HCT116 (cell line): ENCODE data around the gene PRSS27. TPM values are rescaled to one million over a fixed set of nuclear protein-coding genes. Genes with fewer than 3 reads are reported as not detected.

Experiments
- ATAC-seq: fragments of 200-7000 bp; cut with Tn5 transposase; 2 replicates; pipeline ENCODE4 v1.9.1; 2020; ENCODE audit warnings: mild to moderate bottlenecking, moderate library complexity
- BruUV-seq: library from RNA; stranded (reverse); fragments of 400-500 nt; replicated peaks from 2 replicates; lab custom pipeline; 2021; lab: Mats Ljungman, UMichigan
- CTCF ChIA-PET: fragments of 300-600 bp; sonication (Branson Sonifier 250); formaldehyde crosslinking; loops from one replicate; lab custom pipeline; 2021; ENCODE audit warnings: antibody characterized with exemption; lab: Charles Lee
- POLR2A ChIA-PET: fragments of 300-600, 350-600 bp; sonication (Branson Sonifier 250); formaldehyde crosslinking; loops from one replicate; lab custom pipeline; 2021; ENCODE audit warnings: antibody characterized with exemption; lab: Charles Lee
- RAD21 ChIA-PET, 2 experiments: fragments of 300-600 bp; sonication (Branson Sonifier 250); formaldehyde crosslinking; loops; one replicate each; lab custom pipeline; 2023; ENCODE audit warnings: low total read pairs in 2 of 2; ENCODE audit not compliant: uncharacterized antibody in 2 of 2, unreplicated experiment in 2 of 2, low non-redundant PET in 1 of 2; lab: Charles Lee
- DNase-seq: peaks from one replicate; pipeline ENCODE4 v3.0.0-alpha.2; 2010; ENCODE audit warnings: low read depth, low spot score
- H2AFZ ChIP-seq: fragments of 200-600 bp; shearing (Covaris generic), sonication (generic); 2 replicates; pipeline ENCODE4 v1.6.1; 2017; ENCODE audit warnings: low read depth, mixed run types, mixed read lengths, antibody characterized with exemption, low read length; ENCODE audit not compliant: poor library complexity, severe bottlenecking
- H3K27ac ChIP-seq: 2 replicates; pipeline ENCODE4 v1.5.1; 2012; ENCODE audit warnings: low read depth, low read length
- H3K27me3 ChIP-seq: fragments of 200-600 bp; sonication (generic); 2 replicates; pipeline ENCODE4 v1.6.1; 2016; ENCODE audit warnings: mixed run types, low read length, mixed read lengths; ENCODE audit not compliant: insufficient read depth
- H3K36me3 ChIP-seq, 2 experiments: fragments of 200-500 bp in 1 of 2; fragments of 200-600 bp in 1 of 2; sonication (Bioruptor generic) in 1 of 2; sonication (generic) in 1 of 2; 2 replicates each; pipeline versions ENCODE4 v1.5.1 to v1.6.1; 2014 to 2016; ENCODE audit warnings: low read length in 2 of 2, inconsistent platforms in 1 of 2, mixed read lengths in 1 of 2, mixed run types in 1 of 2; ENCODE audit not compliant: insufficient read depth in 2 of 2, control insufficient read depth in 1 of 2
- H3K4me1 ChIP-seq, 2 experiments: fragments of 200-600 bp in 1 of 2; sonication (generic) in 1 of 2; 2 replicates each; pipeline versions ENCODE4 v1.5.1 to v1.6.1; 2012 to 2017; ENCODE audit warnings: low read length in 2 of 2, inconsistent platforms in 1 of 2, mild to moderate bottlenecking in 1 of 2, mixed read lengths in 1 of 2, mixed run types in 1 of 2, moderate library complexity in 1 of 2; ENCODE audit not compliant: insufficient read depth in 2 of 2, control insufficient read depth in 1 of 2
- H3K4me2 ChIP-seq: fragments of 200-600 bp; sonication (generic); 2 replicates; pipeline ENCODE4 v1.6.1; 2017; ENCODE audit warnings: mixed run types, low read length, mixed read lengths
- H3K4me3 ChIP-seq, 2 experiments: fragments of 200-600 bp in 1 of 2; sonication (generic) in 1 of 2; replicated peaks in 1 of 2; 2 replicates each; pipeline ENCODE4 v1.5.1; 2011 to 2016; ENCODE audit warnings: low read length in 2 of 2, control low read depth in 1 of 2, low read depth in 1 of 2, mild to moderate bottlenecking in 1 of 2, mixed read lengths in 1 of 2, mixed run types in 1 of 2
- H3K79me2 ChIP-seq: fragments of 200-600 bp; sonication (generic); 2 replicates; pipeline ENCODE4 v1.6.1; 2017; ENCODE audit warnings: mild to moderate bottlenecking, mixed run types, low read length, moderate library complexity, mixed read lengths; ENCODE audit not compliant: insufficient read depth
- H3K9ac ChIP-seq: fragments of 200-600 bp; sonication (generic); 2 replicates; pipeline ENCODE4 v1.6.1; 2016; ENCODE audit warnings: low read length, mixed read lengths
- H3K9me2 ChIP-seq: fragments of 200-600 bp; sonication (generic), shearing (Covaris generic); 2 replicates; pipeline ENCODE4 v1.6.1; 2017; ENCODE audit warnings: mixed run types, mild to moderate bottlenecking, moderate library complexity; ENCODE audit not compliant: insufficient read depth
- H3K9me3 ChIP-seq, 2 experiments: fragments of 200-500 bp in 1 of 2; fragments of 200-600 bp in 1 of 2; sonication (Bioruptor generic) in 1 of 2; sonication (generic) in 1 of 2; 2 replicates each; pipeline ENCODE4 v1.6.1; 2014 to 2017; ENCODE audit warnings: low read length in 2 of 2, mixed read lengths in 2 of 2, inconsistent platforms in 1 of 2, low read depth in 1 of 2, mild to moderate bottlenecking in 1 of 2, mixed run types in 1 of 2, moderate library complexity in 1 of 2; ENCODE audit not compliant: control insufficient read depth in 1 of 2, insufficient read depth in 1 of 2
- H4K20me1 ChIP-seq: fragments of 200-600 bp; sonication (generic), shearing (Covaris generic); 2 replicates; pipeline ENCODE4 v1.6.1; 2017; ENCODE audit warnings: mixed run types, mild to moderate bottlenecking, moderate library complexity; ENCODE audit not compliant: insufficient read depth
- ATF3 ChIP-seq: IDR thresholded peaks from 2 replicates; pipeline ENCODE4 v1.6.1; 2012
- CBX3 ChIP-seq: IDR thresholded peaks from 2 replicates; pipeline ENCODE4 v1.6.1; 2012; ENCODE audit warnings: low read depth
- CEBPB ChIP-seq: IDR thresholded peaks from 2 replicates; pipeline ENCODE4 v1.6.1; 2012; ENCODE audit warnings: low read depth
- EGR1 ChIP-seq: IDR thresholded peaks from 2 replicates; pipeline ENCODE4 v1.6.1; 2012; ENCODE audit warnings: low read depth
- EZH2 ChIP-seq: fragments of 200-600 bp; sonication (generic); IDR thresholded peaks from 2 replicates; pipeline ENCODE4 v1.6.1; 2017; ENCODE audit warnings: antibody characterized with exemption, mixed run types
- FOSL1 ChIP-seq: IDR thresholded peaks from 2 replicates; pipeline ENCODE4 v1.6.1; 2012; ENCODE audit warnings: low read depth
- JUND ChIP-seq: IDR thresholded peaks from 2 replicates; pipeline ENCODE4 v1.6.1; 2012
- POLR2A ChIP-seq: IDR thresholded peaks from 2 replicates; pipeline ENCODE4 v1.7.0; 2011; ENCODE audit warnings: borderline replicate concordance; ENCODE audit not compliant: insufficient read depth, insufficient read length; ENCODE audit errors: extremely low read depth
- POLR2AphosphoS5 ChIP-seq: IDR thresholded peaks from 2 replicates; pipeline ENCODE4 v1.6.1; 2011; ENCODE audit warnings: mild to moderate bottlenecking, low read depth, low read length, moderate library complexity
- SIN3A ChIP-seq: IDR thresholded peaks from 2 replicates; pipeline ENCODE4 v1.6.1; 2012; ENCODE audit warnings: low read depth
- SRF ChIP-seq: IDR thresholded peaks from 2 replicates; pipeline ENCODE4 v1.6.1; 2012; ENCODE audit warnings: low read depth
- YY1 ChIP-seq: IDR thresholded peaks from 2 replicates; pipeline ENCODE4 v1.6.1; 2011; ENCODE audit warnings: low read length, low read depth, moderate library complexity, mild to moderate bottlenecking; ENCODE audit not compliant: insufficient replicate concordance; ENCODE audit errors: extremely low read depth
- ZBTB33 ChIP-seq: IDR thresholded peaks from 2 replicates; pipeline ENCODE4 v1.6.1; 2011; ENCODE audit warnings: mild to moderate bottlenecking, low read length, moderate library complexity; ENCODE audit not compliant: insufficient replicate concordance; ENCODE audit errors: extremely low read depth
- ZFX ChIP-seq: fragments of 450-650 bp; IDR thresholded peaks from 2 replicates; pipeline ENCODE4 v1.6.1; 2017
- ZNF274 ChIP-seq: fragments of 200-500 bp; sonication (Bioruptor generic); IDR thresholded peaks from 2 replicates; pipeline ENCODE4 v1.6.1; 2014; ENCODE audit warnings: mild to moderate bottlenecking, low read depth, low read length, inconsistent platforms
- intact Hi-C: fragments of 100-400 bp; cut with micrococcal nuclease; formaldehyde crosslinking; loops from 2 replicates; pipeline ENCODE4 v1.10.0; 2022
- total RNA-seq: library from RNA; stranded (reverse); gene quantifications from one replicate; pipeline ENCODE4 v1.2.1, GENCODE V29; 2021; ENCODE audit not compliant: unreplicated experiment

PRSS27 gene
- total RNA-seq, 1 experiment from 2014 or later: 3.3 TPM

DNA sequence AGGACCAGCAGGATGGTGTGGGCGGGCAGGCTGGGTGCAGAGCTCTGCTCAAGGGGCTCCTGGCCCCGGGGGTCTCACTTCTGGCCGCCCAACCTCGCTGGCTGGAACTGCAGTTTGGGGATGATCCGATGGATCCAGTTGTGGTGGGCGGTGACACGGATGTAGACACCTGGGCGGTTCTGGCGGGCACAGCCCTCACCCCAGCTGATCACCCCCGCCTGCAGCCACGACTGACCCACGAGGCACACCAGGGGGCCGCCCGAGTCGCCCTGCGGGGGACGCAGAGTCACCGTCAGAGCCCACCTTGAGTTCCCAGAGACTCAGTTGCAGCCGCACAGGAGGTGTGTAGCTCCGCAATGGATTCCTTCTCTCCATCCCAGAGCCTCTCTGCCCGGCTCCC, 7.5 kb downstream of the PRSS27 start:
- H3K36me3 ChIP-seq: 0 out of 4 replicates have a peak, but pooled peaks cover 3 to 4% of the 10 kb centered on the region in 2 experiments
- H3K4me1 ChIP-seq: no peaks in the 10 kb centered on the region
- BruUV-seq: no TSS peak
- POLR2A ChIA-PET: no interaction called here
- no peaks in the 10 kb centered on the region for H3K79me2 ChIP-seq
- H3K4me2 ChIP-seq: no peak overlapping the region
- no peaks in the 10 kb centered on the region for H3K9me2 ChIP-seq
- H3K27ac ChIP-seq: no peak overlapping the region
- no peak for ATAC-seq
- no peak overlapping the region for H2AFZ ChIP-seq
- no peak for TF ChIP-seq ZFX
- no peak for TF ChIP-seq JUND
- no peak for TF ChIP-seq POLR2A
- TF ChIP-seq ATF3: no peak
- no peak for TF ChIP-seq SIN3A
- no peaks in the 10 kb centered on the region for H4K20me1 ChIP-seq
- H3K4me3 ChIP-seq: no peak overlapping the region
- no peak overlapping the region for H3K9ac ChIP-seq
- intact Hi-C loops: no loop called here
- DNase-seq: no peak
- H3K27me3 ChIP-seq: no peaks in the 10 kb centered on the region
- RAD21 ChIA-PET: no interaction called here
- CTCF ChIA-PET: no interaction called here
- no peaks in the 10 kb centered on the region for H3K9me3 ChIP-seq

- H3K9ac ChIP-seq: no peak overlapping the region
- no peaks in the 10 kb centered on the region for H3K9me3 ChIP-seq
- H3K4me3 ChIP-seq: no peak overlapping the region
- TF ChIP-seq EGR1: no peak
- no peak; the same call in 1 of the 2 replicates for TF ChIP-seq POLR2AphosphoS5
- no peak for TF ChIP-seq CEBPB
- no peak for TF ChIP-seq SRF
- TF ChIP-seq ZNF274: no peak
- TF ChIP-seq FOSL1: no peak
- TF ChIP-seq ZFX: no peak
- TF ChIP-seq ATF3: no peak
- TF ChIP-seq EZH2: no peak
- no peak for TF ChIP-seq CBX3
- no peak for TF ChIP-seq ZBTB33
- TF ChIP-seq POLR2A: no peak
- TF ChIP-seq SIN3A: no peak
- TF ChIP-seq JUND: no peak
- TF ChIP-seq YY1: no peak
- TF ChIP-seq, all 23 proteins: peak for 0
- Histone ChIP-seq H3K27me3 (no peaks in the 10 kb centered on the region), H3K4me2 (no peak overlapping the region), H2AFZ (no peak overlapping the region), H3K9me2 (no peaks in the 10 kb centered on the region), H3K4me1 (no peaks in the 10 kb centered on the region), H3K36me3 (0 out of 4 replicates have a peak, but pooled peaks cover 3 to 4% of the 10 kb centered on the region in 2 experiments), H4K20me1 (no peaks in the 10 kb centered on the region), H3K79me2 (no peaks in the 10 kb centered on the region), H3K27ac (no peak overlapping the region)
- intact Hi-C loops: no loop called here
- ChIA-PET CTCF (no interaction called here), POLR2A (no interaction called here), RAD21 (no interaction called here)
- no TSS peak for BruUV-seq
- DNase-seq: no peak
- no peak for ATAC-seq
Observed at GRCh38 chr16:2712063-2712441, 8.0 kb downstream of the PRSS27 start.
